Posterior vena cava (tissue), 2 donors: Measurements from ENCODE around the gene LIMS4. TPM values are rescaled to one million over a fixed set of nuclear protein-coding genes. Genes with fewer than 3 reads are reported as not detected.
"Not testable (repeated sequence)": the region's sequence is repeated elsewhere in the genome, so short reads cannot be mapped to it uniquely, and the experiment has no call there.

ENCODE experiments used
- DNase-seq: peaks from one replicate; pipeline ENCODE4 v3.0.0-alpha.2; 2020; ENCODE audit warnings: low spot score
- intact Hi-C, 2 donors: fragments of 100-400 bp; cut with DNase I; formaldehyde crosslinking; loops; one replicate each; pipeline versions ENCODE4 v1.14.1 to v1.14.2; 2022 to 2023
- total RNA-seq, 2 donors: library from RNA; stranded (reverse); fragmentation: NEBNext Ultra II Directional; extraction: Animal tissue kit (Norgen Biotek cat#: 25700); gene quantifications; one replicate each; pipeline ENCODE4 v1.2.1, GENCODE V29; 2021
- donor health status: DM: yes; HTN: yes; CAD: no.
- donor health status: DM: yes; HTN: yes; CAD: no.

The LIMS4 gene
- total RNA-seq, 2 donors from 2014 or later, result 2.4 to 8.2 TPM

- DNase-seq, intact Hi-C loops: not testable (repeated sequence)
Observed at GRCh38 chr2:110399378-110399777, 73.2 kb downstream of the LIMS4 start.

DNA sequence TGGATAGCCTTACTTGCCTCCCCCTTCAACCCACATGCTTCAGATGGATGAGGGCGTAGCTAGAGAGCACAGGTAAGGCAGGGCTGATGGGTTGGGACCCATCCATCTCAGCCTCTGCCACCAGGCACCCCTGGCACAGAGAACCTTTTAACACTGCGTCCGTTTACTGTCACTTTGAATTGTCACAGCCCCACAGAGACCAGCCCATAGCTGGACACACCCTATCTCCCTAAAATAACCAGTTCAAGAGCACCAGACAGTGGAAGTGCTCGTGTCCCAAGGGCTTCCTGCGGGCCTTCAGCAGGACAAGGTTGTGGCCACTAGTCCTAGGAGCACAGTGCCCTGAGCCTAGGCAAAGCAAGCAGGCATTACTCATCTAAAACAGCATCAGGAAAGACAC is 76.6 kb downstream of the LIMS4 start:
- intact Hi-C loops, DNase-seq: not testable (repeated sequence)

Other genes with a start within 250 kb of the LIMS4 start
- gene RGPD6, start 104.4 kb upstream of the LIMS4 start, total RNA-seq, result 10 to 100 TPM; 19.7 to 20.8 TPM
- gene BUB1, start 205.2 kb upstream of the LIMS4 start, total RNA-seq, result 1 to 10 TPM in 1 of 2 donors, under 1 TPM in 1; 0.57 to 1.1 TPM